OCI-LY7 (cell line): ENCODE results near the gene SLC10A3. TPM values are rescaled to one million over a fixed set of nuclear protein-coding genes. Genes with fewer than 3 reads are reported as not detected.

Source experiments
- BruUV-seq: library from RNA; stranded (reverse); fragments of 400-500 nt; replicated peaks from 2 replicates; lab custom pipeline; 2021; lab: Mats Ljungman, UMichigan
- CTCF ChIA-PET: fragments of 300-600 bp; sonication (Branson Sonifier 250); formaldehyde crosslinking; loops from one replicate; lab custom pipeline; 2022; ENCODE audit warnings: antibody characterized with exemption; ENCODE audit not compliant: unreplicated experiment; lab: Charles Lee
- POLR2A ChIA-PET: fragments of 300-600 bp; sonication (Branson Sonifier 250); formaldehyde crosslinking; loops from one replicate; lab custom pipeline; 2022; ENCODE audit warnings: antibody characterized with exemption; lab: Charles Lee
- DNase-seq: peaks from one replicate; pipeline ENCODE4 v3.0.0-alpha.2; 2015; ENCODE audit warnings: low spot score
- H2AFZ ChIP-seq: fragments of 200-600 bp; sonication (generic), shearing (Covaris generic); 2 replicates; pipeline ENCODE4 v1.6.1; 2014; ENCODE audit warnings: mild to moderate bottlenecking, antibody characterized with exemption, low read length, moderate library complexity
- H3K27ac ChIP-seq: fragments of 200-600 bp; sonication (generic); 2 replicates; pipeline ENCODE4 v1.5.1; 2014; ENCODE audit warnings: mixed run types, low read depth, mild to moderate bottlenecking, moderate library complexity, low read length, inconsistent platforms; ENCODE audit not compliant: poor library complexity, severe bottlenecking
- H3K36me3 ChIP-seq: fragments of 200-600 bp; sonication (generic); 2 replicates; pipeline ENCODE4 v1.6.1; 2014; ENCODE audit warnings: mild to moderate bottlenecking, antibody characterized with exemption, low read length, moderate library complexity, mixed read lengths; ENCODE audit not compliant: insufficient read depth
- H3K4me1 ChIP-seq: fragments of 200-600 bp; sonication (generic); 2 replicates; pipeline ENCODE4 v1.5.1; 2014; ENCODE audit warnings: mild to moderate bottlenecking, low read length; ENCODE audit not compliant: insufficient read depth, poor library complexity, severe bottlenecking
- H3K4me2 ChIP-seq: fragments of 200-600 bp; sonication (generic); 2 replicates; pipeline ENCODE4 v1.6.1; 2014; ENCODE audit warnings: mild to moderate bottlenecking, low read length
- H3K4me3 ChIP-seq: fragments of 200-600 bp; sonication (generic); 2 replicates; pipeline ENCODE4 v1.5.1; 2014; ENCODE audit warnings: mild to moderate bottlenecking, low read depth, low read length; ENCODE audit not compliant: poor library complexity, severe bottlenecking
- H3K79me2 ChIP-seq: fragments of 200-600 bp; sonication (generic); 2 replicates; pipeline ENCODE4 v1.6.1; 2016; ENCODE audit warnings: low read depth, mild to moderate bottlenecking, low read length, moderate library complexity, mixed read lengths; ENCODE audit not compliant: insufficient read depth
- H3K9me2 ChIP-seq: fragments of 200-600 bp; sonication (generic); 2 replicates; pipeline ENCODE4 v1.6.1; 2016; ENCODE audit warnings: mild to moderate bottlenecking, low read length, mixed read lengths; ENCODE audit not compliant: insufficient read depth
- H3K9me3 ChIP-seq: fragments of 200-600 bp; sonication (generic); 2 replicates; pipeline ENCODE4 v1.6.1; 2014; ENCODE audit warnings: mild to moderate bottlenecking, mixed run types, low read length, mixed read lengths
- H4K20me1 ChIP-seq: fragments of 200-600 bp; sonication (generic); 2 replicates; pipeline ENCODE4 v1.6.1; 2014; ENCODE audit warnings: mild to moderate bottlenecking, antibody characterized with exemption, low read length, moderate library complexity, mixed read lengths; ENCODE audit not compliant: insufficient read depth
- CTCF ChIP-seq: fragments of 200-600 bp; sonication (generic); conservative IDR thresholded peaks from 2 replicates; pipeline ENCODE4 v1.5.1; 2014; ENCODE audit warnings: mild to moderate bottlenecking, antibody characterized with exemption, low read length, moderate library complexity, mixed read lengths
- EZH2phosphoT487 ChIP-seq: fragments of 200-600 bp; sonication (generic); IDR thresholded peaks from 2 replicates; pipeline ENCODE4 v1.6.1; 2018; ENCODE audit warnings: low read depth, borderline replicate concordance, mild to moderate bottlenecking, mixed run types, antibody characterized with exemption, low read length, moderate library complexity, mixed read lengths
- intact Hi-C: fragments of 100-400 bp; cut with micrococcal nuclease; formaldehyde crosslinking; loops from one replicate; pipeline ENCODE4 v1.10.0; 2022; ENCODE audit not compliant: unreplicated experiment
- total RNA-seq, 2 experiments: library from RNA; depleted of rRNA in 1 of 2; stranded (reverse); fragments of >200 nt in 1 of 2; shearing (Covaris generic) in 1 of 2; gene quantifications; 2 replicates each; pipeline ENCODE4 v1.2.3, GENCODE V29; 2014 to 2022

SLC10A3 gene
- total RNA-seq, 2 experiments from 2014 or later = 14.1 to 15.6 TPM

- Histone ChIP-seq H3K79me2 (no peaks in the 10 kb centered on the region), H3K9me2 (no peaks in the 10 kb centered on the region), H4K20me1 (no peaks in the 10 kb centered on the region), H3K4me3 (peak within 1 kb of the TSS; percentile 91), H2AFZ (peak within 1 kb of the TSS; percentile 88), H3K9me3 (no peaks in the 10 kb centered on the region), H3K36me3 (no peaks in the 10 kb centered on the region), H3K4me2 (peak within 1 kb of the TSS; percentile 93), H3K4me1 (peaks cover 13% of the 10 kb centered on the region), H3K27ac (no peak within 1 kb of the TSS)
- no TSS peak for BruUV-seq
- POLR2A ChIA-PET = interaction anchor here (0.6 to 1.2 kb wide), 5 partner anchors 12 to 593 kb away, joined by 3 to 4 read pairs (median 3); partner anchors contain the start of gene UBL4A
- intact Hi-C loops = loop anchor here (5.0 kb wide), 1 partner anchor 39 kb away; the partner anchor contains the start of gene LAGE3
- CTCF ChIA-PET = interaction anchor here (0.9 to 1.4 kb wide), 2 partner anchors 12 to 16 kb away, joined by 3 read pairs; no protein-coding TSS in a partner anchor
- TF ChIP-seq EZH2phosphoT487 (no peak), CTCF (no peak)
- DNase-seq = peak; percentile 89
Observed at GRCh38 chrX:154515966-154516655, 25.7 kb upstream of the SLC10A3 start, which contains the start of gene FAM3A. FAM3A (minus strand) TSS chrX:154516232; CDS start chrX:154515772, 460 bp downstream.

GRCh38 chrX:154515090-154515965 is 24.9 kb upstream of the SLC10A3 start:
- ChIA-PET POLR2A (interaction anchor here (0.7 to 1.0 kb wide), 2 partner anchors 86 to 592 kb away, joined by 3 read pairs; partner anchors contain the start of gene ATP6AP1), CTCF (interaction anchor here (0.9 kb wide), 1 partner anchor 15 kb away, joined by 3 read pairs; no protein-coding TSS in a partner anchor)
- H3K27ac ChIP-seq = no peak overlapping the region
- peaks cover 13% of the 10 kb centered on the region for H3K4me1 ChIP-seq
- peak overlapping the region; percentile 54; the same call in 1 of the 2 replicates for H2AFZ ChIP-seq
- DNase-seq = peak; percentile 14
- H3K9me2 ChIP-seq = no peaks in the 10 kb centered on the region
- peak overlapping the region; percentile 93 for H3K4me2 ChIP-seq
- no TSS peak for BruUV-seq
- no peaks in the 10 kb centered on the region for H4K20me1 ChIP-seq
- H3K79me2 ChIP-seq = no peaks in the 10 kb centered on the region
- no peaks in the 10 kb centered on the region for H3K36me3 ChIP-seq
- intact Hi-C loops = loop anchor here (5.0 kb wide), 1 partner anchor 38 kb away; the partner anchor contains the start of gene LAGE3
- no peaks in the 10 kb centered on the region for H3K9me3 ChIP-seq
- H3K4me3 ChIP-seq = peak overlapping the region; percentile 91
- TF ChIP-seq CTCF (no peak), EZH2phosphoT487 (no peak)
